Testis (tissue), 2 donors: ENCODE results near the gene ASB18.

Source experiments
- POLR2A ChIP-seq: fragments of 450-650 bp; IDR thresholded peaks from one replicate; pipeline ENCODE4 v1.6.1; 2017; ENCODE audit warnings: antibody characterized with exemption, mild to moderate bottlenecking, moderate library complexity
- TF ChIP-seq, protein P1 (sequence below), 3 experiments: fragments of 450-650 bp in 2 of 3; fragments of 200-600 bp in 1 of 3; sonication (generic) in 1 of 3; IDR thresholded peaks; one replicate each; pipeline ENCODE4 v1.5.1; 2016 to 2019; ENCODE audit warnings: antibody characterized with exemption in 3 of 3, mild to moderate bottlenecking in 2 of 3, moderate library complexity in 1 of 3

- TF ChIP-seq POLR2A = no peak
- TF ChIP-seq, protein P1, sequence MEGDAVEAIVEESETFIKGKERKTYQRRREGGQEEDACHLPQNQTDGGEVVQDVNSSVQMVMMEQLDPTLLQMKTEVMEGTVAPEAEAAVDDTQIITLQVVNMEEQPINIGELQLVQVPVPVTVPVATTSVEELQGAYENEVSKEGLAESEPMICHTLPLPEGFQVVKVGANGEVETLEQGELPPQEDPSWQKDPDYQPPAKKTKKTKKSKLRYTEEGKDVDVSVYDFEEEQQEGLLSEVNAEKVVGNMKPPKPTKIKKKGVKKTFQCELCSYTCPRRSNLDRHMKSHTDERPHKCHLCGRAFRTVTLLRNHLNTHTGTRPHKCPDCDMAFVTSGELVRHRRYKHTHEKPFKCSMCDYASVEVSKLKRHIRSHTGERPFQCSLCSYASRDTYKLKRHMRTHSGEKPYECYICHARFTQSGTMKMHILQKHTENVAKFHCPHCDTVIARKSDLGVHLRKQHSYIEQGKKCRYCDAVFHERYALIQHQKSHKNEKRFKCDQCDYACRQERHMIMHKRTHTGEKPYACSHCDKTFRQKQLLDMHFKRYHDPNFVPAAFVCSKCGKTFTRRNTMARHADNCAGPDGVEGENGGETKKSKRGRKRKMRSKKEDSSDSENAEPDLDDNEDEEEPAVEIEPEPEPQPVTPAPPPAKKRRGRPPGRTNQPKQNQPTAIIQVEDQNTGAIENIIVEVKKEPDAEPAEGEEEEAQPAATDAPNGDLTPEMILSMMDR (IDR thresholded peaks at IDR 0.05) = no peak
Measured at GRCh38 chr2:236146436-236146835, 117.8 kb downstream of the ASB18 start.
